Esophagus muscularis mucosa (tissue), 4 donors: ENCODE data around the gene NCKAP5. TPM values are rescaled to one million over a fixed set of nuclear protein-coding genes. Genes with fewer than 3 reads are reported as not detected.

Source experiments
- DNase-seq: peaks from one replicate; pipeline ENCODE4 v3.0.0-alpha.2; 2017; ENCODE audit errors: extremely low spot score
- H3K27ac ChIP-seq, 4 donors: fragments of 200-600 bp; sonication (generic); replicated peaks in 1 of 4; 1 replicate in 3 of 4; 2 replicates in 1 of 4; pipeline ENCODE4 v1.5.1; 2016 to 2019; ENCODE audit warnings: mild to moderate bottlenecking in 1 of 4
- H3K27me3 ChIP-seq, 4 donors: fragments of 200-600 bp; sonication (generic); one replicate each; pipeline versions ENCODE4 v1.5.1 to v1.6.0; 2016 to 2019
- H3K36me3 ChIP-seq, 4 donors: fragments of 200-600 bp; sonication (generic); one replicate each; pipeline ENCODE4 v1.5.1; 2016 to 2019
- H3K4me1 ChIP-seq, 4 donors: fragments of 200-600 bp; sonication (generic); one replicate each; pipeline ENCODE4 v1.5.1; 2016 to 2019
- H3K4me3 ChIP-seq, 4 donors: fragments of 200-600 bp; sonication (generic); 1 replicate in 2 of 4; 2 replicates in 2 of 4; pipeline ENCODE4 v1.5.1; 2016 to 2019; ENCODE audit warnings: mild to moderate bottlenecking in 4 of 4, moderate library complexity in 1 of 4
- H3K9me3 ChIP-seq, 4 donors: fragments of 200-600 bp; sonication (generic); 1 replicate in 3 of 4; 2 replicates in 1 of 4; pipeline ENCODE4 v1.5.1; 2016 to 2019
- CTCF ChIP-seq, 3 experiments: fragments of 200-600 bp in 2 of 3; fragments of 450-650 bp in 1 of 3; sonication (generic) in 2 of 3; IDR thresholded peaks; one replicate each; pipeline ENCODE4 v1.5.1; 2017 to 2019; ENCODE audit warnings: antibody characterized with exemption in 3 of 3, mild to moderate bottlenecking in 2 of 3, moderate library complexity in 1 of 3
- EP300 ChIP-seq: sonication (generic); formaldehyde crosslinking; IDR thresholded peaks from one replicate; pipeline ENCODE4 v1.6.1; 2017; ENCODE audit warnings: antibody characterized with exemption
- POLR2A ChIP-seq: fragments of 450-650 bp; IDR thresholded peaks from one replicate; pipeline ENCODE4 v1.6.1; 2017; ENCODE audit warnings: antibody characterized with exemption, moderate library complexity, mild to moderate bottlenecking, low read depth
- POLR2AphosphoS5 ChIP-seq, 2 donors: sonication (generic); formaldehyde crosslinking; IDR thresholded peaks; one replicate each; pipeline ENCODE4 v1.6.1; 2017; ENCODE audit warnings: antibody characterized with exemption in 2 of 2
- WGBS: methylation state at CpG from one replicate; pipeline ENCODE4 v1.1.5; 2018; 5-methylcytosine and 5-hydroxymethylcytosine counted together
- intact Hi-C: fragments of 100-400 bp; cut with DNase I; formaldehyde crosslinking; loops from one replicate; pipeline ENCODE4 v1.15.1; 2023
- total RNA-seq, 4 donors: library from RNA; depleted of rRNA; stranded (reverse); fragments of >200 nt; gene quantifications; one replicate each; pipeline versions ENCODE4 v1.1.0 to v1.2.1, GENCODE V29; 2016

Gene NCKAP5
- total RNA-seq, 4 donors from 2014 or later, result 0.33 to 1.8 (median 1.0) TPM

GRCh38 chr2:133496501-133497269, 71.6 kb downstream of the NCKAP5 start:
- H3K27me3 ChIP-seq, result no peaks in the 10 kb centered on the region
- WGBS, result 81% methylated on average over 3 of the region's 3 CpGs
- no peaks in the 10 kb centered on the region for H3K36me3 ChIP-seq
- H3K4me3 ChIP-seq, result no peak overlapping the region
- H3K9me3 ChIP-seq, result no peaks in the 10 kb centered on the region
- no peak overlapping the region for H3K27ac ChIP-seq
- TF ChIP-seq POLR2AphosphoS5 (IDR thresholded peaks at IDR 0.05), result no peak
- TF ChIP-seq CTCF (IDR thresholded peaks at IDR 0.05), result no peak
- TF ChIP-seq EP300, result no peak
- TF ChIP-seq POLR2A, result no peak
- peaks cover 0 to 13% (median 0%) of the 10 kb centered on the region in 4 donors for H3K4me1 ChIP-seq
- intact Hi-C loops, result no loop called here
- DNase-seq, result no peak

GRCh38 chr2:133495226-133495625, 73.0 kb downstream of the NCKAP5 start:
- H3K36me3 ChIP-seq, result no peaks in the 10 kb centered on the region
- TF ChIP-seq POLR2AphosphoS5 (IDR thresholded peaks at IDR 0.05), result no peak
- no peak for TF ChIP-seq CTCF (IDR thresholded peaks at IDR 0.05)
- TF ChIP-seq EP300, result no peak
- no peak for TF ChIP-seq POLR2A
- H3K27ac ChIP-seq, result no peak overlapping the region
- intact Hi-C loops, result no loop called here
- no peak overlapping the region for H3K4me3 ChIP-seq
- 67% methylated on average over 5 of the region's 5 CpGs for WGBS
- no peaks in the 10 kb centered on the region for H3K9me3 ChIP-seq
- H3K4me1 ChIP-seq, result peaks cover 0 to 13% (median 2%) of the 10 kb centered on the region in 4 donors
- DNase-seq, result no peak
- no peaks in the 10 kb centered on the region for H3K27me3 ChIP-seq

GRCh38 chr2:133492719-133493380, 75.4 kb downstream of the NCKAP5 start:
- H3K4me3 ChIP-seq, result no peak overlapping the region
- H3K9me3 ChIP-seq, result no peaks in the 10 kb centered on the region
- TF ChIP-seq POLR2A (no peak), POLR2AphosphoS5 (IDR thresholded peaks at IDR 0.05) (no peak), CTCF (IDR thresholded peaks at IDR 0.05) (no peak), EP300 (no peak)
- H3K36me3 ChIP-seq, result no peaks in the 10 kb centered on the region
- intact Hi-C loops, result no loop called here
- no peak overlapping the region for H3K27ac ChIP-seq
- 98% methylated on average over 2 of the region's 2 CpGs for WGBS
- H3K4me1 ChIP-seq, result peaks cover 0 to 13% (median 5%) of the 10 kb centered on the region in 4 donors
- no peak for DNase-seq
- H3K27me3 ChIP-seq, result no peaks in the 10 kb centered on the region

- TF ChIP-seq POLR2AphosphoS5 (IDR thresholded peaks at IDR 0.05) (no peak), POLR2A (no peak), CTCF (IDR thresholded peaks at IDR 0.05) (no peak), EP300 (no peak)
- DNase-seq, result no peak
- no peaks in the 10 kb centered on the region for H3K27me3 ChIP-seq
- H3K27ac ChIP-seq, result no peak overlapping the region
- H3K36me3 ChIP-seq, result no peaks in the 10 kb centered on the region
- intact Hi-C loops, result no loop called here
- H3K9me3 ChIP-seq, result no peaks in the 10 kb centered on the region
- H3K4me3 ChIP-seq, result no peak overlapping the region
- WGBS, result 74% methylated on average over 3 of the region's 3 CpGs
- H3K4me1 ChIP-seq, result peaks cover 0 to 7% (median 5%) of the 10 kb centered on the region in 4 donors
These were observed 77.8 kb downstream of the NCKAP5 start for GRCh38 chr2:133490411-133490980.
